Measurements from ENCODE around the gene WDR35. TPM values are rescaled to one million over a fixed set of nuclear protein-coding genes. Genes with fewer than 3 reads are reported as not detected.

WDR35 gene
- total RNA-seq, 1 experiment from 2014 or later = 18.6 TPM

DNA sequence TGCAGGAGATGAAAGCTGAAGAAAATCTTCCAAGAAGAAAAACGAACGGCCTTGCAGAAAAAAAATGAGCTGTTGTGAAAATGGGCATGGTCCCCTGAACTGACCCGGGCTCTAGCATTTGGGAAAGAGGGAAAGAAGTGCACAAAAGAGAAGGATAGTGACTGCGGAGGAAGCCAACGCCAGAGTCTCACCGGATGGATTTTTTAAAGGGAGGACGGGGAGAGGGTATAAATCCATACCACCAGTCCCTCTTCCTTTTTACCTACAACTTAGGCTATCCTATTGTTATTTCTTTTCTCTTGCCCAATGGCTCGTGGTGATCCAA lies 601 bp downstream of the WDR35 start:
- H3K9me3 ChIP-seq (replicated peaks) = no peaks in the 10 kb centered on the region
- H3K4me1 ChIP-seq = peaks cover 5% of the 10 kb centered on the region; the same call in 1 of the 2 replicates
- no peaks in the 10 kb centered on the region for H3K36me3 ChIP-seq
- DNase-seq = no peak
- H3K27me3 ChIP-seq = no peaks in the 10 kb centered on the region
- peak overlapping the region; percentile 13; the same call in 1 of the 2 replicates for H3K27ac ChIP-seq
- H3K4me3 ChIP-seq = peak overlapping the region; percentile 85

DNA sequence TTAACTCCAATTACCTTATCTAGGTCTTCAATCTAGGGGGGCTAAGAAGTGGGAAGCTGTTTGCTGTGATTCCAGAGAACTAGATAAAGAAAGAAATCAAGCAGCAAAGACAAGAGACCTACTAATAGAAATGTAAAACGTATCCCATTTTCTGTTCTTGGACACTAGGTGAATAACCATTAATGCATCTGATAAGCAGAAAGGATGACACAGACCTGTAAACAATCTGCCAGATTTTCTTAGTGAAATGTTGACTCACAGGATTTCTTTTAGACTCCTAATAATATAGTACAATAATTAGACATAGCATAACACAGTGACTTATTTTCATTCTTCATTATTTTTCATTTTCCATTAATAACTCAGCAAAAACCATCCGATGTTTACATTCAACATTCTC lies 1.3 kb downstream of the WDR35 start:
- Histone ChIP-seq H3K4me1 (peaks cover 5% of the 10 kb centered on the region; the same call in 1 of the 2 replicates), H3K36me3 (no peaks in the 10 kb centered on the region), H3K27me3 (no peaks in the 10 kb centered on the region), H3K9me3 (replicated peaks) (no peaks in the 10 kb centered on the region), H3K27ac (no peak overlapping the region), H3K4me3 (peak overlapping the region; percentile 85)
- DNase-seq = no peak

DNA sequence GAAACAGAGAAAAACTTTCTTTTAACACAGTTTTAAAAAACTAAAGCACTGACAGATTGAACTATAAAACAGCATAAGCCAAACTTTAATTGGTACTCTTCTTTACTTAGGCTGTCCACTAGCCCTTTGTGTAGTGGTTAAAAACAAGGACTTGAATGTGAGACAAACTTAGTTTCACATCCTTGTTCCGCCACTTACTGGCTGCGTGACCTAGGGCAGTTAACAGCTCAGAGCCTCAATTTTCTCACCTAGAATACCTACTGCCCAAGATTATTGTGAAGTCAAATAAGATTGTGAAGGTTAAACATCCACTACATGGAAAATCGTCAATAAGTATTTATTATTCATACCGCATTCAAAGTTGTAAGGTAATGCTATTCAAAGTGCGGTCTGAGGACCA lies 2.0 kb downstream of the WDR35 start:
- Histone ChIP-seq H3K27ac (no peak overlapping the region), H3K9me3 (replicated peaks) (no peaks in the 10 kb centered on the region), H3K4me1 (peaks cover 5% of the 10 kb centered on the region; the same call in 1 of the 2 replicates), H3K27me3 (no peaks in the 10 kb centered on the region), H3K36me3 (no peaks in the 10 kb centered on the region), H3K4me3 (no peak overlapping the region)
- no peak for DNase-seq

DNA sequence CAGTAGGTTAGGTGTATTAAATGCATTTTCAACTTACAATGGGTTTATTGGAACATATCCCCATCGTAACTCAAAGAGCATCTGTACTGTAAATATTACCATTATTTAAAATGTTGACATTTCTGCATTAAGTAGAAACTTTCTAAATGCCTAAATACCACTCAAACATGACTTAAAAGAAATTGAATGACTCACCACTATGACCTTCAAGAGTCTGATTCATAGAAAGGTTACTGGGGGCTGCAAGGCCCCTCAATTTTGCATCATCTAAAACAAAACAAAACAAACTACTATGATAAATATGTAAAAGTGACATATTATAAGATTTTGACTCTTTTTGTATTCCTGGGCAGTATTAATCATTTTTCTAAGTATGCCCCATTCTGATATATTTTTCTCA lies 7.6 kb downstream of the WDR35 start:
- no peak for DNase-seq
- no peaks in the 10 kb centered on the region for H3K9me3 ChIP-seq (replicated peaks)
- H3K4me1 ChIP-seq = no peaks in the 10 kb centered on the region
- H3K27me3 ChIP-seq = no peaks in the 10 kb centered on the region
- no peak overlapping the region for H3K27ac ChIP-seq
- no peak overlapping the region for H3K4me3 ChIP-seq
- H3K36me3 ChIP-seq = peaks cover 18% of the 10 kb centered on the region

DNA sequence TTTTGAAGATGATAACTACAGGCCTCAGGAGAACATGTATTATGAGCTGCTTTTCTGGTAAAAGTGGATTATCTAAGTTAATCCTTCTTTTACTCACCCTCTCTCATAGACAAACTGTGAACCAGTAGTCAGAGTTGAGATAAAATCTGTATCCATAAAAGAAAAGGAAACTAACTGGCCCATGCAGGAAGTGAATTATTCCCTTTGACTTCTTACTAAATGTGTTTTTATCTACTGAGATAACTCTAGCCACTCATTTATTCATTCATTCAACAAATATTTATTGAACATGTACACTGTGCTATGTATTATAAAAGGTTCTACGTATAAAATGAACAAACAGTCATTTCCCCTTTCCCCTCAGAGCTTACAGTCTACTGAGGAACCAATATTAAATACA lies 10.0 kb downstream of the WDR35 start:
- Histone ChIP-seq H3K27me3 (no peaks in the 10 kb centered on the region), H3K4me3 (no peak overlapping the region), H3K4me1 (no peaks in the 10 kb centered on the region), H3K27ac (no peak overlapping the region), H3K9me3 (replicated peaks) (no peaks in the 10 kb centered on the region), H3K36me3 (peaks cover 26% of the 10 kb centered on the region)
- no peak for DNase-seq

DNA sequence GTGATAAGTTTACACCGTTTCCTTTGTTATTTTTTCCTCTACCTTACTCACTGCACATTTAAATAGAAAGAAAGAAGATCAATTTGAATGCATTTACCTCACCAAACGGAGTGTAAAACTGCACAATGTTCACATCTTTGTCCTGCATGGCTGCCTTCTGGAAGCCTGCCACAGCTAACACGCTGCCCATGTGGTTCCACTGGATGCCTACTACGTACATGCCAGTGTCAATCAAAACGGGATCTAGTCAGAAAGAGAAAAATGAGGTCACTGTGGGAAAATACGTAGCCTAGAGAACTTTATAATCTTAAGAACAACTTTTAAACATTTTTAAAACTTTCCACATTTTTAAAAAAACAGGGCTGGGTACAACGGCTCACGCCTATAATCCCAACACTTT lies 16.4 kb downstream of the WDR35 start:
- H3K9me3 ChIP-seq (replicated peaks) = no peaks in the 10 kb centered on the region
- no peak for DNase-seq
- H3K36me3 ChIP-seq = peaks cover 32% of the 10 kb centered on the region
- H3K27me3 ChIP-seq = no peaks in the 10 kb centered on the region
- H3K4me1 ChIP-seq = no peaks in the 10 kb centered on the region
- H3K27ac ChIP-seq = no peak overlapping the region
- H3K4me3 ChIP-seq = no peak overlapping the region

- H3K27ac ChIP-seq = no peak overlapping the region
- H3K36me3 ChIP-seq = peaks cover 27% of the 10 kb centered on the region
- DNase-seq = no peak
Measured at GRCh38 chr2:19971691-19972090, 18.2 kb downstream of the WDR35 start.

DNA sequence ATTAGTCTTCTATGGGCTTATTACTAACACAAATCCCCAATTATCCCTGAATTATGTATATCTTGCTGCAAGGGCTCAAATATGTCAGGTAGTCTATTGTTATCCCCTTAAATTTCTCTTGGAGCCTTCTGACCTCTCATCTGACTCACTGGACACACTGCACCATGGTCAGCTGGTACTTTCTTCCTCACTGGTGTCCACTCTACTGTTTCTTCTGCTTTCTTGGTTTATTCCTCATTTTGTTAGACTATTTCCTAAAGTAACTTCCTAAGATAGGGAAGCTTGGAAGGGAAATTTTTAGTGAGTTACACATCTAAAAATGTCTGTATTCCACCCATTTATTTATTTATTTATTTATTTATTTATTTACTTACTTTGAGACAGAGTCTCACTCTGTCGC lies 26.5 kb downstream of the WDR35 start:
- no peaks in the 10 kb centered on the region for H3K4me1 ChIP-seq
- H3K9me3 ChIP-seq (replicated peaks) = no peaks in the 10 kb centered on the region
- no peak overlapping the region for H3K27ac ChIP-seq
- peaks cover 20% of the 10 kb centered on the region for H3K36me3 ChIP-seq
- H3K27me3 ChIP-seq = no peaks in the 10 kb centered on the region
- no peak overlapping the region for H3K4me3 ChIP-seq
- no peak for DNase-seq

More at GRCh38 chr2:19971691-19972090, 18.2 kb downstream of the WDR35 start:
- Histone ChIP-seq H3K4me1 (no peaks in the 10 kb centered on the region), H3K27me3 (no peaks in the 10 kb centered on the region), H3K4me3 (no peak overlapping the region), H3K9me3 (replicated peaks) (no peaks in the 10 kb centered on the region)

DNA sequence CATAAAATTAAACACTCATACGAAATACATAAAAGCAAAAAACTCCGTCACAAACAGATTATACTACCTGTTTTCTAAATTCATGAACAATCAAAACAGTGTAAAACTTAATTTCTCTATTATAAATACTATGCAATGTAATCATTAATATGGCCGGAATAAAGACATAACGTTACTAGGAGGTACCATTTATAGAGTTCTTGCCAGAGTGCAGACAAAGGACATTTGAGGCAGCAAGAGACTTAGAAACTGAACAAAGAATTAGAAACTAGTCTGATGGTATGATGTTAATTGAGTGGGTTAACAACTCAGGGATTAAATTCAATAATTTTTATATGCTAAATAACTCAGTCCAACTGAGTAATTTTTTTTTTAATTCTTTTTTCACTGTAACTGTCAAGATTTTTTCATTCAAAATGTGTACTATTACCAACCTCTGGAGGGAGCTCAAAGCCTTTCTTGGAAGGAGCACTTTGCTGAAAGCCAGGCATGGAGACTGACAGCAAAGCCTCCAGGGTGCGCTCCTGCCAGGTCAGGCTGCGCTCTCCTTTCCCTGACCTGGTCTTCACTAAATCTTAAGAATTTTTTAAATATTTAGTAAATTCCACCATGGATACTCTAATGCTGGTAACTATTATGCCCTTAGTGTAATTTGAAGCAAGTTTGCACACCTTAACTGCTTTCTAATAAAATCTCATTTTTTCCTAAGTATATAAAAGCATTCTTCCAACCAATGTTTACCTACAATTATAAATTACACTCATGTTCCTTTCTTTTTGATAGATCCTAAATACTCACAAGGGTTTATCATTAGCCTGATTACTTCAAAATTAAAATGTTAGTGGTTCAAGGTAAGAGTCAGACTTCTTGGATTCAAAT lies 34.1 kb downstream of the WDR35 start:
- Histone ChIP-seq H3K9me3 (replicated peaks) (no peaks in the 10 kb centered on the region), H3K4me3 (no peak overlapping the region), H3K36me3 (no peaks in the 10 kb centered on the region; the same call in 1 of the 2 replicates), H3K27ac (no peak overlapping the region), H3K27me3 (no peaks in the 10 kb centered on the region), H3K4me1 (no peaks in the 10 kb centered on the region)
- peak; percentile 63 to 81 for DNase-seq

- Histone ChIP-seq H3K27me3 (no peaks in the 10 kb centered on the region), H3K27ac (no peak overlapping the region), H3K4me3 (no peak overlapping the region), H3K36me3 (peaks cover 19% of the 10 kb centered on the region), H3K4me1 (no peaks in the 10 kb centered on the region; the same call in 1 of the 2 replicates), H3K9me3 (replicated peaks) (no peaks in the 10 kb centered on the region)
- no peak for DNase-seq
Measured at GRCh38 chr2:19949071-19949470, 40.8 kb downstream of the WDR35 start.

- H3K9me3 ChIP-seq (replicated peaks) = no peaks in the 10 kb centered on the region
- no peaks in the 10 kb centered on the region; the same call in 1 of the 2 replicates for H3K4me1 ChIP-seq
- no peak overlapping the region for H3K4me3 ChIP-seq
- H3K36me3 ChIP-seq = peaks cover 21% of the 10 kb centered on the region
- no peak for DNase-seq
- no peak overlapping the region for H3K27ac ChIP-seq
- H3K27me3 ChIP-seq = no peaks in the 10 kb centered on the region
Measured at GRCh38 chr2:19947184-19947940, 42.5 kb downstream of the WDR35 start.

GRCh38 chr2:19944205-19944845 lies 45.6 kb downstream of the WDR35 start:
- Histone ChIP-seq H3K27me3 (no peaks in the 10 kb centered on the region), H3K27ac (no peak overlapping the region), H3K36me3 (peaks cover 16% of the 10 kb centered on the region), H3K4me1 (no peaks in the 10 kb centered on the region; the same call in 1 of the 2 replicates), H3K9me3 (replicated peaks) (no peaks in the 10 kb centered on the region), H3K4me3 (no peak overlapping the region)
- DNase-seq = no peak

GRCh38 chr2:19943189-19943588 lies 46.7 kb downstream of the WDR35 start:
- Histone ChIP-seq H3K27ac (no peak overlapping the region), H3K36me3 (peaks cover 22% of the 10 kb centered on the region), H3K4me3 (no peak overlapping the region), H3K4me1 (no peaks in the 10 kb centered on the region; the same call in 1 of the 2 replicates), H3K27me3 (no peaks in the 10 kb centered on the region), H3K9me3 (replicated peaks) (no peaks in the 10 kb centered on the region)
- DNase-seq = no peak

GRCh38 chr2:19942199-19942598 lies 47.7 kb downstream of the WDR35 start:
- DNase-seq = no peak
- no peaks in the 10 kb centered on the region; the same call in 1 of the 2 replicates for H3K4me1 ChIP-seq
- no peak overlapping the region for H3K4me3 ChIP-seq
- H3K27ac ChIP-seq = no peak overlapping the region
- no peaks in the 10 kb centered on the region for H3K27me3 ChIP-seq
- H3K9me3 ChIP-seq (replicated peaks) = no peaks in the 10 kb centered on the region
- H3K36me3 ChIP-seq = peaks cover 26% of the 10 kb centered on the region

DNA sequence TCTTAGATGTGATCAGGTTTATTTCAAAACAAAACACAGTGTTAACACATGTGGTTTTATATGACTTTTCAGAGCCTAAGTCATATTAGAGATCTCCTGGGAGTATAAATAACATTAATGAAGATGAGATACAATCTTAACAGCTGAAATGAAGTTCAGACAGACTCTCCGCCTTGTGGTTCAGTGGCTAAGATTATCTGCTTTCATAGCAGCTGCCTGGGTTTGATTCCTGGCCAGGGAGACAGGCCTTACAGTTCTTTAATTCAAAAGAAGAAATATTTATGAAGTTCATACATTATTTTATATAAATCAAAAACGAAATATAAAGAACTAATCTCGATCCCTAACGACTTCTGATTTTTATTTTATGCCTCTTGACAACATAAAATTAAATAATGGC lies 52.9 kb downstream of the WDR35 start:
- H3K4me1 ChIP-seq = peaks cover 12% of the 10 kb centered on the region
- H3K27ac ChIP-seq = no peak overlapping the region
- no peaks in the 10 kb centered on the region for H3K9me3 ChIP-seq (replicated peaks)
- DNase-seq = peak; percentile 9 to 11
- H3K27me3 ChIP-seq = no peaks in the 10 kb centered on the region
- H3K4me3 ChIP-seq = no peak overlapping the region
- H3K36me3 ChIP-seq = peaks cover 61% of the 10 kb centered on the region
